ENCODE data around the gene CSNK1D. TPM values are rescaled to one million over a fixed set of nuclear protein-coding genes. Genes with fewer than 3 reads are reported as not detected.

Gene CSNK1D
- total RNA-seq, 1 donor from 2014 or later: 118 TPM

DNA sequence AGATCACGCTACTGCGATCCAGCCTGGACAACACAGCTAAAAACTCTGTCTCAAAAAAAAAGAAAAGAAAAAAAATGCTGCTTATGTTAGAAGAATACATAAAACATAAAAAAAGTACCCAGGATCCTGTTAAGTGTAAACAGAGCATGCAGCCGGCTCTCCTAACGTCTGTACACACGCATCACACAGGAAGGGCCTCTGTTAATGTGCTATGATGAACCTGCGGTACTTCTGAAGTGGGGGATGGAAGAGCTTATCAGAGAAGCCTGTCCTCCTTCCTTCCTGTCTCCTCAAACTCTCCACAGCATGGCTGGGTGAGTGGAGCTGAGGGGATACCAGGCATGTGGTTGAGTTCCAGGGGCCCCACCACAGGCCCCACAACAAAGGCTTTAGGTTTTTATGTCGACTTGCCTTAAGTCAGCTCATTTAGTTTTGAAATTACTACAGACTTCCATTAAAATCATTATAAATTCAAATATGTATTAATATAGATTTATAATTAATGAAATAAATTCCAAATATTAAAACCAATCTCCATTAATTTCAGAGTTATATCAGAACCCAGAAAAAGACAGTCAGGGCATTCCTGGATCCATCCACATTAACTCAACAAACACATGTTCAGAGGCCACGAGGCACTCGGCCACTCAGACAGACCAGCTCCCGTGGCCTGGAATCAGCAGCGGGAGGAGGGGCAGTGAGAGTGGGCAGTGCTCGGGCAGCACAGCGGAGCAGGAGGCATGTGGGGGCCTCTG, 72.6 kb downstream of the CSNK1D start:
- Mint-ChIP-seq H3K36me3 (ENCODE audit: unreplicated experiment) (peaks cover 16% of the 10 kb centered on the region), H3K9me3 (ENCODE audit: unreplicated experiment) (no peaks in the 10 kb centered on the region), H3K27me3 (ENCODE audit: unreplicated experiment) (no peaks in the 10 kb centered on the region), H3K4me1 (ENCODE audit: unreplicated experiment) (peaks cover 11% of the 10 kb centered on the region), H3K4me3 (ENCODE audit: unreplicated experiment) (no peak overlapping the region), H3K27ac (ENCODE audit: unreplicated experiment) (no peak overlapping the region)
- TF ChIP-seq, protein P1, sequence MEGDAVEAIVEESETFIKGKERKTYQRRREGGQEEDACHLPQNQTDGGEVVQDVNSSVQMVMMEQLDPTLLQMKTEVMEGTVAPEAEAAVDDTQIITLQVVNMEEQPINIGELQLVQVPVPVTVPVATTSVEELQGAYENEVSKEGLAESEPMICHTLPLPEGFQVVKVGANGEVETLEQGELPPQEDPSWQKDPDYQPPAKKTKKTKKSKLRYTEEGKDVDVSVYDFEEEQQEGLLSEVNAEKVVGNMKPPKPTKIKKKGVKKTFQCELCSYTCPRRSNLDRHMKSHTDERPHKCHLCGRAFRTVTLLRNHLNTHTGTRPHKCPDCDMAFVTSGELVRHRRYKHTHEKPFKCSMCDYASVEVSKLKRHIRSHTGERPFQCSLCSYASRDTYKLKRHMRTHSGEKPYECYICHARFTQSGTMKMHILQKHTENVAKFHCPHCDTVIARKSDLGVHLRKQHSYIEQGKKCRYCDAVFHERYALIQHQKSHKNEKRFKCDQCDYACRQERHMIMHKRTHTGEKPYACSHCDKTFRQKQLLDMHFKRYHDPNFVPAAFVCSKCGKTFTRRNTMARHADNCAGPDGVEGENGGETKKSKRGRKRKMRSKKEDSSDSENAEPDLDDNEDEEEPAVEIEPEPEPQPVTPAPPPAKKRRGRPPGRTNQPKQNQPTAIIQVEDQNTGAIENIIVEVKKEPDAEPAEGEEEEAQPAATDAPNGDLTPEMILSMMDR (IDR thresholded peaks at IDR 0.05): no peak
- DNase-seq (ENCODE audit: extremely low spot score, unreplicated experiment): no peak

DNA sequence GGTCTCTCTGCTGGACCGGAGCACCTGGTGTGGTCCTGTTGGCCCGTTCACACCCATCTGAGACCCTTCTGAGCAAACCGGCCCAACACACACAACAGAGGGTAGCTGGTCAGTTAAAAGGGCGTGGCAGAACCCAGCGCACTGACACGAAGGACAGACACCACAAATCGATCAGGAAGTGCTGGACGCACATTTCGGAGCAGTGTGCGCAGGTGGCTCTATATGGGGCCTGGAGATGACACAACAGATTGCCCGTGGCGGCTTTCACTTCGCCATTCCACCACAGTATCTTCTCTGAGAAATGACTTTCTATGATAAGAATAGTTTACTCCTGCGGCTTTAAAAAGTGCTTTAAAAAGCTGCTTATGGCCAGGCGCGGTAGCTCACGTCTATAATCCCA, 73.4 kb downstream of the CSNK1D start:
- Mint-ChIP-seq H3K4me1 (ENCODE audit: unreplicated experiment) (peaks cover 3% of the 10 kb centered on the region), H3K9me3 (ENCODE audit: unreplicated experiment) (no peaks in the 10 kb centered on the region), H3K4me3 (ENCODE audit: unreplicated experiment) (no peak overlapping the region), H3K27me3 (ENCODE audit: unreplicated experiment) (no peaks in the 10 kb centered on the region), H3K36me3 (ENCODE audit: unreplicated experiment) (peaks cover 23% of the 10 kb centered on the region), H3K27ac (ENCODE audit: unreplicated experiment) (no peak overlapping the region)
- DNase-seq (ENCODE audit: extremely low spot score, unreplicated experiment): no peak
- TF ChIP-seq, protein P1 (IDR thresholded peaks at IDR 0.05): no peak

DNA sequence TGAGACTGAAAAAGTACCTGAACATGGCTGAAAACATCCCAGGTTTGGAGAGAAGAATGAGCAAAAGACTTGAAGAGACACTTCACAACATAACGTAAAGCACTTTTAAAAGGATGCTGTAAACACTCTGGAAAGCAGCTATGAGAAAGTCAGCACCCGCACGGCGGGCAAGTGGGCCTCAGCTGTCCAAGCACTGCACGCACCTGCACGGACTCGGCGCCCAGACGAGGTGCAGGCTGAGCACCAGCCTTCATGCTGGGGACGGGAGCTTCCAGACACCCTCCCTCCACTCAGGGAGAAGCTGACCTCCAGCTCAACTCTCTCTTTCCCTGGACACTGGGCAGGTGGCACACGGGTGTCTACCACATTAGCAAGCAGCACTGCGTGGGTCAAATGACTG, 74.0 kb downstream of the CSNK1D start:
- no peaks in the 10 kb centered on the region for H3K4me1 Mint-ChIP-seq (ENCODE audit: unreplicated experiment)
- no peaks in the 10 kb centered on the region for H3K9me3 Mint-ChIP-seq (ENCODE audit: unreplicated experiment)
- DNase-seq (ENCODE audit: extremely low spot score, unreplicated experiment): no peak
- TF ChIP-seq, protein P1 (IDR thresholded peaks at IDR 0.05): no peak
- H3K27me3 Mint-ChIP-seq (ENCODE audit: unreplicated experiment): no peaks in the 10 kb centered on the region
- no peak overlapping the region for H3K4me3 Mint-ChIP-seq (ENCODE audit: unreplicated experiment)
- no peak overlapping the region for H3K27ac Mint-ChIP-seq (ENCODE audit: unreplicated experiment)
- peaks cover 30% of the 10 kb centered on the region for H3K36me3 Mint-ChIP-seq (ENCODE audit: unreplicated experiment)

DNA sequence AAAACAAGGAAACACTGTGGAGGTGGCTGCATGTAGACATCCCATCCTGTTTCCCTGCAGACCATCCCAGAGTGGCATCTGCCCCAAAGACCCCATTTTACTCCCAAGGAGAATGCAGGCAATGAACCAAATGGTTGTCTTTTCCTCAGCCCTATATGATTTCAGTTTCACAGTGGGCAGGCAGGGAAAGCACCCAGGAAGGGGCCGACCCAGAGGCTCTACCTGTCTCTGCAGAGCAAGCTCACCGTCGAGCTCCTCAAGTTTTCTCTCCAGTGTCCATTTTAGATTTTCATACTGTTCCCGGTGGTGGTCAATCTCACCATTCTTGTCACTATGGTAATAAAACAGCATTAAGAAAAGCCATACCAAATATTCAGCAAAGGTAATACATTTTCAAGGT, 75.4 kb downstream of the CSNK1D start:
- Mint-ChIP-seq H3K27me3 (ENCODE audit: unreplicated experiment) (no peaks in the 10 kb centered on the region), H3K4me3 (ENCODE audit: unreplicated experiment) (no peak overlapping the region), H3K36me3 (ENCODE audit: unreplicated experiment) (peaks cover 39% of the 10 kb centered on the region), H3K4me1 (ENCODE audit: unreplicated experiment) (no peaks in the 10 kb centered on the region), H3K27ac (ENCODE audit: unreplicated experiment) (no peak overlapping the region), H3K9me3 (ENCODE audit: unreplicated experiment) (no peaks in the 10 kb centered on the region)
- TF ChIP-seq, protein P1 (IDR thresholded peaks at IDR 0.05): no peak
- DNase-seq (ENCODE audit: extremely low spot score, unreplicated experiment): no peak

DNA sequence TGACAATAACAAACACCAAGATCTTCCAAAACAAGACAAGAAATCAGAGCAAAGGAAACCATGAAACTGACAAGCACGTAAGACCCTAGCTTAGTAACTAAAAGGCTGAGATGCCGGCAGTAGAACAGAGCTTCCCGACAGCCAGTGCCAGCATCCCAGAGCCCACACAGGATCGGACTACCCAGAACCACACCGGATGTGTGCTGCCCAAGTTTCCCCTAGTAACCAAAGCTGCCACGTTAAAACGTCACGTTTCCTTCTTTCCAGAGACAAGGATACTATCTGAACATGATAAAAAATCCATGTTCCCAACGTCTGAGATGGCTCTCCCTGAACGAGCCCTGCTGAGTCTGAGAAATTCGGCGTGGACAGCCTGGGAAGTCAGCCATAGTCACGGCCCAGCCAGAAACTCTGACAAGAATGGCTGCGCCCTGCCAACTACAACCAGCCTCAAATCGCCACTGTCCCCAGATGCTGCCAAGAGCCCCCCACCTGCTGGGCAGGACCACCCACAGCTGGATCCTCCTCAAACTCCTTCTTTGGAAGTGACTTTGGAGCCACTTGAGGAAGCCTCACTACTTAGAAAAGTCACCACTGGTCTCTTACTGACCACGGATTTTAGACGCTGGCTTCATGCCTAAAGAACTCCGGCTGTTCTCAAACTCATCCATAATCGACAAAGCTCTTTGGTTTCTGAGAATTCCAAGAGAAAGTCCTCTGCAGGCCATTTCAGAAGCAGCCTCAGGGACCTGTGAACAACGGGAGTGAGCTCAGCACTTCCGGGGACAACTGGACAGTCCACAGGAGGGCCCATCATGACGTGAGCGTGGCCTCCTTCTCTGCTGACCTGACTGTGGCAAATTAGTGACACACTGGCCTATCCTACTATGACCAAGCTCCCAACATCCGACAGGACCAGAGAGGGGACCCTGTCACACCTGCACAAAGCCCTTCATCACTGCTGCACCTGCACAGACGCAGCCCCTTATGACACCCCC, 77.5 kb downstream of the CSNK1D start:
- TF ChIP-seq, protein P1 (IDR thresholded peaks at IDR 0.05): no peak
- no peaks in the 10 kb centered on the region for H3K9me3 Mint-ChIP-seq (ENCODE audit: unreplicated experiment)
- H3K4me3 Mint-ChIP-seq (ENCODE audit: unreplicated experiment): no peak overlapping the region
- H3K36me3 Mint-ChIP-seq (ENCODE audit: unreplicated experiment): peaks cover 46% of the 10 kb centered on the region
- no peaks in the 10 kb centered on the region for H3K27me3 Mint-ChIP-seq (ENCODE audit: unreplicated experiment)
- no peak for DNase-seq (ENCODE audit: extremely low spot score, unreplicated experiment)
- no peaks in the 10 kb centered on the region for H3K4me1 Mint-ChIP-seq (ENCODE audit: unreplicated experiment)
- no peak overlapping the region for H3K27ac Mint-ChIP-seq (ENCODE audit: unreplicated experiment)
